ENCODE data around the gene MNT. TPM values are rescaled to one million over a fixed set of nuclear protein-coding genes. Genes with fewer than 3 reads are reported as not detected.

MNT gene
- polyA plus RNA-seq, 1 experiment: 3.1 TPM

GRCh38 chr17:2371183-2372130 lies 29.4 kb downstream of the MNT start:
- no peak for TF ChIP-seq CTCF (IDR thresholded peaks at IDR 0.05; ENCODE audit: insufficient read depth, low read depth, low read length)
- Histone ChIP-seq H3K27me3 (ENCODE audit: control insufficient read depth, insufficient read depth, low read length) (no peaks in the 10 kb centered on the region), H3K4me3 (ENCODE audit: low read depth, low read length) (no peak overlapping the region), H3K36me3 (ENCODE audit: control insufficient read depth, insufficient read depth, low read length) (peaks cover 22% of the 10 kb centered on the region)
- no peak for DNase-seq (ENCODE audit: low read depth)
- ChIA-PET CTCF (interaction anchor here (1.5 to 4.0 kb wide), 3 partner anchors 11 to 45 kb away, joined by 3 to 22 read pairs (median 19); no protein-coding TSS in a partner anchor), POLR2A (no interaction called here)

- Histone ChIP-seq H3K27me3 (ENCODE audit: control insufficient read depth, insufficient read depth, low read length) (no peaks in the 10 kb centered on the region), H3K36me3 (ENCODE audit: control insufficient read depth, insufficient read depth, low read length) (peaks cover 17% of the 10 kb centered on the region), H3K4me3 (ENCODE audit: low read depth, low read length) (no peak overlapping the region)
- ChIA-PET POLR2A (no interaction called here), CTCF (interaction anchor here (0.5 to 4.0 kb wide), 6 partner anchors 9 to 62 kb away, joined by 3 to 22 read pairs (median 8); no protein-coding TSS in a partner anchor)
- TF ChIP-seq CTCF (IDR thresholded peaks at IDR 0.05; ENCODE audit: insufficient read depth, low read depth, low read length): no peak
- no peak for DNase-seq (ENCODE audit: low read depth)
Measured at GRCh38 chr17:2370211-2370589, 30.7 kb downstream of the MNT start.

- ChIA-PET POLR2A (no interaction called here), CTCF (interaction anchor here (0.5 to 4.0 kb wide), 5 partner anchors 9 to 63 kb away, joined by 3 to 22 read pairs (median 10); no protein-coding TSS in a partner anchor)
- peak; percentile 12; the same call in 1 of the 2 replicates for TF ChIP-seq CTCF (IDR thresholded peaks at IDR 0.05; ENCODE audit: insufficient read depth, low read depth, low read length)
- Histone ChIP-seq H3K4me3 (ENCODE audit: low read depth, low read length) (no peak overlapping the region), H3K36me3 (ENCODE audit: control insufficient read depth, insufficient read depth, low read length) (peaks cover 21% of the 10 kb centered on the region), H3K27me3 (ENCODE audit: control insufficient read depth, insufficient read depth, low read length) (no peaks in the 10 kb centered on the region)
- no peak for DNase-seq (ENCODE audit: low read depth)
Measured at GRCh38 chr17:2369551-2370210, 31.2 kb downstream of the MNT start.

GRCh38 chr17:2369039-2369438 lies 31.8 kb downstream of the MNT start:
- no peak overlapping the region for H3K4me3 ChIP-seq (ENCODE audit: low read depth, low read length)
- no peak for TF ChIP-seq CTCF (IDR thresholded peaks at IDR 0.05; ENCODE audit: insufficient read depth, low read depth, low read length)
- no peak for DNase-seq (ENCODE audit: low read depth)
- H3K27me3 ChIP-seq (ENCODE audit: control insufficient read depth, insufficient read depth, low read length): no peaks in the 10 kb centered on the region
- CTCF ChIA-PET: interaction anchor here (1.3 to 4.0 kb wide), 5 partner anchors 8 to 47 kb away, joined by 3 to 22 read pairs (median 10); no protein-coding TSS in a partner anchor
- H3K36me3 ChIP-seq (ENCODE audit: control insufficient read depth, insufficient read depth, low read length): peaks cover 23% of the 10 kb centered on the region
- POLR2A ChIA-PET: no interaction called here

- H3K27me3 ChIP-seq (ENCODE audit: control insufficient read depth, insufficient read depth, low read length): no peaks in the 10 kb centered on the region
- H3K4me3 ChIP-seq (ENCODE audit: low read depth, low read length): no peak overlapping the region
- no peak for TF ChIP-seq CTCF (IDR thresholded peaks at IDR 0.05; ENCODE audit: insufficient read depth, low read depth, low read length)
- peaks cover 27% of the 10 kb centered on the region for H3K36me3 ChIP-seq (ENCODE audit: control insufficient read depth, insufficient read depth, low read length)
- ChIA-PET CTCF (interaction anchor here (1.3 to 4.0 kb wide), 5 partner anchors 8 to 48 kb away, joined by 3 to 22 read pairs (median 10); no protein-coding TSS in a partner anchor), POLR2A (no interaction called here)
- DNase-seq (ENCODE audit: low read depth): no peak
Measured at GRCh38 chr17:2368359-2368758, 32.5 kb downstream of the MNT start.

Measured in BJ (cell line).